AG04450 (cell line): Measurements from ENCODE around the gene MAP2K4. TPM values are rescaled to one million over a fixed set of nuclear protein-coding genes. Genes with fewer than 3 reads are reported as not detected.
A peak's percentile ranks its signal among the peaks of the same experiment; 100 is the strongest.

Source experiments
- CTCF ChIA-PET: fragments of 300-600, 350-600 bp; formaldehyde crosslinking; extraction: SDS; loops from one replicate; lab custom pipeline; 2022; ENCODE audit warnings: antibody characterized with exemption, inconsistent platforms; lab: Charles Lee
- POLR2A ChIA-PET: fragments of 350-600 bp; formaldehyde crosslinking; extraction: SDS; loops from one replicate; lab custom pipeline; 2021; ENCODE audit warnings: antibody characterized with exemption, inconsistent platforms; lab: Yijun Ruan, JAX
- DNase-seq: peaks from one replicate; pipeline ENCODE4 v3.0.0-alpha.2; 2011; ENCODE audit warnings: low read depth, low spot score
- H3K27ac ChIP-seq: one replicate; pipeline ENCODE4 v1.5.1; 2012; ENCODE audit warnings: low read depth, low read length, control low read depth
- H3K27me3 ChIP-seq: one replicate; pipeline ENCODE4 v1.6.0; 2012; ENCODE audit warnings: low read length; ENCODE audit not compliant: control insufficient read depth, insufficient read depth
- H3K4me3 ChIP-seq: 2 replicates; pipeline ENCODE4 v1.5.1; 2011; ENCODE audit warnings: mild to moderate bottlenecking, low read depth, low read length, control low read depth
- H3K9me3 ChIP-seq: 2 replicates; pipeline ENCODE4 v1.5.1; 2012; ENCODE audit warnings: low read length; ENCODE audit not compliant: control insufficient read depth, insufficient read depth
- CTCF ChIP-seq: IDR thresholded peaks from 2 replicates; pipeline ENCODE4 v1.5.1; 2011; ENCODE audit warnings: low read depth, low read length, control low read depth, inconsistent platforms
- polyA plus RNA-seq: library from polyadenylated mRNA; depleted of rRNA; stranded (reverse); fragments of >200 nt; gene quantifications from 2 replicates; pipeline ENCODE4 v1.2.3, GENCODE V29; 2011

MAP2K4 gene
- polyA plus RNA-seq, 1 experiment = 32.9 TPM

GRCh38 chr17:12007466-12007865 lies 13.2 kb upstream of the MAP2K4 start:
- ChIA-PET POLR2A (interaction anchor here (1.1 kb wide), 1 partner anchor 13 kb away, joined by 3 read pairs; the partner anchor contains the start of gene MAP2K4), CTCF (interaction anchor here (0.6 kb wide), 1 partner anchor 26 kb away, joined by 4 read pairs; no protein-coding TSS in a partner anchor)
- Histone ChIP-seq H3K4me3 (no peak overlapping the region), H3K27me3 (peaks cover 5% of the 10 kb centered on the region), H3K9me3 (no peaks in the 10 kb centered on the region), H3K27ac (no peak overlapping the region)
- no peak for TF ChIP-seq CTCF
- DNase-seq = no peak

- ChIA-PET POLR2A (interaction anchor here (0.7 to 3.9 kb wide), 3 partner anchors 25 to 672 kb away, joined by 4 to 48 read pairs (median 5); partner anchors contain the start of gene ZNF18), CTCF (interaction anchor here (1.4 kb wide), 1 partner anchor 10 kb away, joined by 5 read pairs; no protein-coding TSS in a partner anchor)
- no peak for TF ChIP-seq CTCF
Observed at GRCh38 chr17:12021623-12022140, 1.0 kb downstream of the MAP2K4 start.

GRCh38 chr17:12022310-12022709 lies 1.6 kb downstream of the MAP2K4 start:
- peak overlapping the region; percentile 62; the same call in 1 of the 2 replicates for H3K4me3 ChIP-seq
- POLR2A ChIA-PET = interaction anchor here (0.7 to 3.9 kb wide), 2 partner anchors 25 to 31 kb away, joined by 4 to 48 read pairs; partner anchors contain the start of gene ZNF18
- H3K27me3 ChIP-seq = no peaks in the 10 kb centered on the region
- H3K9me3 ChIP-seq = no peaks in the 10 kb centered on the region
- no peak overlapping the region for H3K27ac ChIP-seq
- DNase-seq = no peak
- CTCF ChIA-PET = interaction anchor here (1.0 to 1.4 kb wide), 2 partner anchors 9 to 645 kb away, joined by 3 to 5 read pairs; no protein-coding TSS in a partner anchor
- TF ChIP-seq CTCF = no peak

More at GRCh38 chr17:12021623-12022140, 1.0 kb downstream of the MAP2K4 start:
- Histone ChIP-seq H3K9me3 (no peaks in the 10 kb centered on the region), H3K4me3 (peak overlapping the region; percentile 62), H3K27ac (no peak overlapping the region), H3K27me3 (no peaks in the 10 kb centered on the region)
- no peak for DNase-seq

GRCh38 chr17:12024327-12024726 lies 3.6 kb downstream of the MAP2K4 start:
- no peaks in the 10 kb centered on the region for H3K9me3 ChIP-seq
- H3K27me3 ChIP-seq = no peaks in the 10 kb centered on the region
- POLR2A ChIA-PET = interaction anchor here (1.3 kb wide), 1 partner anchor 27 kb away, joined by 4 read pairs; the partner anchor contains the start of gene ZNF18
- no peak overlapping the region for H3K27ac ChIP-seq
- TF ChIP-seq CTCF = no peak
- CTCF ChIA-PET = interaction anchor here (0.7 to 1.0 kb wide), 2 partner anchors 38 to 46 kb away, joined by 3 read pairs; no protein-coding TSS in a partner anchor
- H3K4me3 ChIP-seq = no peak overlapping the region
- peak; percentile 3 for DNase-seq

GRCh38 chr17:12027658-12028057 lies 7.0 kb downstream of the MAP2K4 start:
- DNase-seq = no peak
- no peaks in the 10 kb centered on the region for H3K27me3 ChIP-seq
- no peak for TF ChIP-seq CTCF
- ChIA-PET POLR2A (interaction anchor here (1.6 kb wide), 1 partner anchor 30 kb away, joined by 3 read pairs; the partner anchor contains the start of gene ZNF18), CTCF (interaction anchor here (0.6 to 0.9 kb wide), 2 partner anchors 14 to 19 kb away, joined by 3 read pairs; no protein-coding TSS in a partner anchor)
- H3K9me3 ChIP-seq = no peaks in the 10 kb centered on the region
- H3K27ac ChIP-seq = no peak overlapping the region
- no peak overlapping the region for H3K4me3 ChIP-seq
